GM23338 (cell line): ENCODE measurements around the gene CLC. TPM values are rescaled to one million over a fixed set of nuclear protein-coding genes. Genes with fewer than 3 reads are reported as not detected.

Experiments used
- ATAC-seq: fragments of 200-7000 bp; cut with Tn5 transposase; 3 replicates; pipeline ENCODE4 v1.9.1; 2020
- DNase-seq: peaks from one replicate; pipeline ENCODE4 v3.0.0-alpha.2; 2015; ENCODE audit warnings: low spot score
- H2AFZ ChIP-seq: fragments of 200-600 bp; sonication (generic); 2 replicates; pipeline ENCODE4 v1.8.0; 2016; ENCODE audit warnings: antibody characterized with exemption, mild to moderate bottlenecking, moderate library complexity
- H3F3A ChIP-seq: fragments of 200-600 bp; sonication (generic); replicated peaks from 2 replicates; pipeline ENCODE4 v1.8.0; 2017; ENCODE audit warnings: antibody characterized with exemption, mixed run types, low read depth
- H3K27ac ChIP-seq: fragments of 200-600 bp; sonication (generic); 2 replicates; pipeline ENCODE4 v1.6.1; 2016; ENCODE audit warnings: low read depth
- H3K27me3 ChIP-seq: fragments of 200-600 bp; sonication (generic); 2 replicates; pipeline ENCODE4 v1.8.0; 2016; ENCODE audit warnings: mild to moderate bottlenecking, mixed run types, moderate library complexity; ENCODE audit not compliant: insufficient read depth
- H3K36me3 ChIP-seq: fragments of 200-600 bp; sonication (generic); 2 replicates; pipeline ENCODE4 v1.8.0; 2016; ENCODE audit warnings: mild to moderate bottlenecking; ENCODE audit not compliant: insufficient read depth
- H3K4me1 ChIP-seq: fragments of 200-600 bp; sonication (generic); 2 replicates; pipeline ENCODE4 v1.8.0; 2016; ENCODE audit warnings: mild to moderate bottlenecking, moderate library complexity; ENCODE audit not compliant: insufficient read depth
- H3K4me2 ChIP-seq: fragments of 200-600 bp; sonication (generic); 2 replicates; pipeline ENCODE4 v1.7.1; 2017; ENCODE audit warnings: mixed run types
- H3K4me3 ChIP-seq: fragments of 200-600 bp; sonication (generic); 2 replicates; pipeline ENCODE4 v1.6.1; 2016; ENCODE audit warnings: mixed run types
- H3K79me2 ChIP-seq: fragments of 200-600 bp; sonication (generic); replicated peaks from 2 replicates; pipeline ENCODE4 v1.8.0; 2017; ENCODE audit warnings: mild to moderate bottlenecking; ENCODE audit not compliant: insufficient read depth
- H3K9me2 ChIP-seq: fragments of 200-600 bp; sonication (generic); 2 replicates; pipeline ENCODE4 v1.8.0; 2017; ENCODE audit not compliant: insufficient read depth
- H4K20me1 ChIP-seq: fragments of 200-600 bp; sonication (generic); replicated peaks from 2 replicates; pipeline ENCODE4 v1.8.0; 2017; ENCODE audit warnings: mild to moderate bottlenecking; ENCODE audit not compliant: insufficient read depth
- H3K27ac Mint-ChIP-seq: 2 replicates; pipeline ENCODE4 v1.8.0; 2020; ENCODE audit warnings: inconsistent platforms, mild to moderate bottlenecking, moderate library complexity, mixed read lengths
- H3K27me3 Mint-ChIP-seq: 3 replicates; pipeline ENCODE4 v1.8.0; 2022; ENCODE audit warnings: low read depth, mild to moderate bottlenecking, moderate library complexity, mixed read lengths, inconsistent platforms; ENCODE audit not compliant: insufficient read depth, poor library complexity
- H3K36me3 Mint-ChIP-seq: 3 replicates; pipeline ENCODE4 v1.8.0; 2021; ENCODE audit warnings: low read depth, mild to moderate bottlenecking, inconsistent platforms, moderate library complexity, mixed read lengths
- H3K4me1 Mint-ChIP-seq: 3 replicates; pipeline ENCODE4 v1.8.0; 2020; ENCODE audit warnings: mild to moderate bottlenecking, inconsistent platforms, mixed read lengths
- H3K4me3 Mint-ChIP-seq: 3 replicates; pipeline ENCODE4 v1.8.0; 2021; ENCODE audit warnings: moderate library complexity, mild to moderate bottlenecking, inconsistent platforms, mixed read lengths
- H3K9me3 Mint-ChIP-seq: 3 replicates; pipeline ENCODE4 v1.8.0; 2020; ENCODE audit warnings: moderate library complexity, mild to moderate bottlenecking, inconsistent platforms, mixed read lengths
- CREB1 ChIP-seq: fragments of 250-450 bp; sonication (Bioruptor Pico); IDR thresholded peaks from 2 replicates; pipeline ENCODE4 v1.5.0; 2020; ENCODE audit warnings: low read depth, mild to moderate bottlenecking, moderate library complexity
- ETS1 ChIP-seq: IDR thresholded peaks from 2 replicates; pipeline ENCODE4 v1.6.1; 2016; ENCODE audit warnings: antibody characterized with exemption
- EZH2 ChIP-seq: fragments of 200-600 bp; sonication (generic); IDR thresholded peaks from one replicate; pipeline ENCODE4 v1.8.0; 2017; ENCODE audit warnings: antibody characterized with exemption, mild to moderate bottlenecking, low read depth; ENCODE audit not compliant: unreplicated experiment
- EZH2phosphoT487 ChIP-seq: fragments of 200-600 bp; sonication (generic); IDR thresholded peaks from one replicate; pipeline ENCODE4 v1.8.1; 2018; ENCODE audit warnings: antibody characterized with exemption; ENCODE audit not compliant: unreplicated experiment
- JUNB ChIP-seq: IDR thresholded peaks from one replicate; pipeline ENCODE4 v1.6.1; 2016; ENCODE audit warnings: antibody characterized with exemption; ENCODE audit not compliant: unreplicated experiment
- POLR2AphosphoS5 ChIP-seq: IDR thresholded peaks from 2 replicates; pipeline ENCODE4 v1.6.1; 2016; ENCODE audit warnings: antibody characterized with exemption, low read depth
- STAT1 ChIP-seq: IDR thresholded peaks from one replicate; pipeline ENCODE4 v1.6.1; 2016; ENCODE audit warnings: antibody characterized with exemption; ENCODE audit not compliant: unreplicated experiment
- ZNF114 ChIP-seq: fragments of 250-450 bp; sonication (Bioruptor Pico); IDR thresholded peaks from 2 replicates; pipeline ENCODE4 v1.5.0; 2020; ENCODE audit warnings: mild to moderate bottlenecking, moderate library complexity
- ZNF331 ChIP-seq: fragments of 250-450 bp; sonication (Bioruptor Pico); IDR thresholded peaks from 2 replicates; pipeline ENCODE4 v1.5.0; 2020; ENCODE audit warnings: low read depth, mild to moderate bottlenecking, moderate library complexity
- polyA plus RNA-seq: library from polyadenylated mRNA; unstranded; fragments of >200 nt; fragmentation: Nextera tagmentation; extraction: Ambion mirVana; gene quantifications from 2 replicates; pipeline ENCODE4 v1.2.1, GENCODE V29; 2016
- total RNA-seq: library from RNA; depleted of rRNA; stranded (reverse); fragments of >200 nt; shearing (Covaris generic); gene quantifications from 2 replicates; pipeline ENCODE4 v1.2.3, GENCODE V29; 2014
- TF ChIP-seq, protein P1 (sequence below), 2 experiments: fragments of 200-600 bp in 1 of 2; sonication (generic) in 1 of 2; conservative IDR thresholded peaks; 2 replicates each; pipeline versions ENCODE4 v1.5.1 to v1.6.1; 2016 to 2017; ENCODE audit warnings: antibody characterized with exemption in 2 of 2, low read depth in 2 of 2, mild to moderate bottlenecking in 2 of 2, moderate library complexity in 1 of 2
- TF ChIP-seq, protein P2 (sequence below): IDR thresholded peaks from one replicate; pipeline ENCODE4 v1.6.1; 2018; ENCODE audit warnings: antibody characterized with exemption; ENCODE audit not compliant: unreplicated experiment

Gene CLC
- total and polyA plus RNA-seq, 2 experiments from 2014 or later = not detected

DNA sequence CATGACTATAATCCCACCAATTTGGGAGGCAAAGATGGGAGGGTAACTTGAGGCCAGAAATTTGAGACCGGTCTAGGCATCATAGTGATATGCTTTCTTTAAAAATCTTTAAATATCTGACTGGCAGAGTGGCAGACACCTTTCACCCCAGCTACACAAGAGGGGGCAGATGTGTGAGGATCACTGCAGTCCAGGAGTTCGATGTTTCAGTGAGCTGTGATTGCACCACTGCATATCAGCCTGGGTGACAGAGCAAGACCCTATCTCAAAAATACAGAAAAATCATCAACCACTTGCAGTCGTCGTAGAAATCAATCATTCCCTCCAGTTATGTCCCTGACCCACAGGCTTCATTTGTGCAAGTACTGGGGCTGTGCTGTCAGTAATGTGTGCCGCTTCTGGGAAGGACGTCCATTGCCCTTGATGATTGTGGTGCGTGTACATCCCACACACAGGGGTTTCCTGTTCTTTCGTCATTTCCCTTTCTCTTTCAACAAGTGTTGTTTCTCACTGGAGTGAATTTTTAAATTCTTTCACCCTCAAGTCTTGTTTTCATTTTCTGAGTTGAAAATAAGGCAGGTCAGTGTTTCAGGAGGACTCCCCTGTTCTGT is 32.1 kb downstream of the CLC start:
- TF ChIP-seq EZH2phosphoT487 (no peak), ZNF331 (CRISPR knock-in tag) (no peak), STAT1 (no peak)
- Mint-ChIP-seq H3K4me3 (no peak overlapping the region), H3K27ac (no peak overlapping the region), H3K27me3 (no peaks in the 10 kb centered on the region), H3K9me3 (no peaks in the 10 kb centered on the region), H3K4me1 (no peaks in the 10 kb centered on the region), H3K36me3 (no peaks in the 10 kb centered on the region)
- Histone ChIP-seq H3F3A (no peaks in the 10 kb centered on the region), H3K9me2 (no peaks in the 10 kb centered on the region), H3K4me3 (no peak overlapping the region), H3K4me1 (no peaks in the 10 kb centered on the region), H3K79me2 (no peaks in the 10 kb centered on the region), H2AFZ (no peak overlapping the region), H3K4me2 (no peak overlapping the region), H3K36me3 (no peaks in the 10 kb centered on the region), H3K27ac (no peak overlapping the region), H4K20me1 (no peaks in the 10 kb centered on the region), H3K27me3 (no peaks in the 10 kb centered on the region)
- ATAC-seq = no peak
- no peak for DNase-seq

DNA sequence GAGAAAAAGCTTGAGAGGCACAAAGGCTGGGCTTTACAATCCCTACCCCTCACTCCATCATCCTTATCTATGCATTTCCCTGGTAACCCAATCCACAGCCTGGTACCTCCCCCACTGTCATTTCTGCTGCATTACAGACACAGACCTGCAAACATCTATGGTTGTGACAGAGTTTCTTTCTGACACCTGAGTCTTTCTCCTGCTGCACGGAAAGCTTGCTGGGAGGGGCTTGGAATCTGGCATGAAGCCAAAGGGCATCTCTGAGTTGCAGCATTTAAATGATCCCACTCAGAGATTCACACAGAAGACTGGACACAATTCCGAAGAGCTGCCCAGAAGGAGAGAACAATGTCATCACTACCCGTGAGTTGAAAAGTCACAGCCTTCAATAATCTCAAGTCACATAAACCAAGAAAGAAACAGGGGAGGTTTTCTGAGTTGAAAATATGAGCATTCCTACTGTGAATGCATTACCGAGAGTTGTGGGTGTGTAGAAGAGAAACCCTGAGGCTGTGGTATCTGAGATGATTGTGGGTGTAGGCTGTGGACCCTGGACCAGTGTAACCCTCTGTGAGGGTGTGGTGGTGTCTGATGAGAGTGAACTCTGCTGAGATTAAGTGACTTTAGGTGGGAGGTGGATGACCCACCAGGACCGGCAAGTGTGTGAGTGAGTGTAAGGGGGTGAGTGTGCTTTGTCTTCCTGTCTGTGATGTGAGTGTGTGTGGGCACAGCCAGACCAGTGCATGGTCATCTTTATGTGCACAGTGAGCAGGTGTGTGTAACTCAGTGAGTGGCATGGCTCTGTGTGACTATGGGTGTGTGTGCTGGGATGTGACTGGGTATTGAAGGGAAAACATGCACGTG is 33.4 kb downstream of the CLC start, which contains the start of gene LGALS14:
Gene LGALS14, plus strand, starts transcription at position 301 of the 864 bp plus-strand sequence. Its CDS starts 48 bp downstream, at position 349.
- Mint-ChIP-seq H3K27me3 (no peaks in the 10 kb centered on the region), H3K27ac (no peak within 1 kb of the TSS), H3K4me1 (no peaks in the 10 kb centered on the region), H3K4me3 (no peak within 1 kb of the TSS), H3K9me3 (no peaks in the 10 kb centered on the region), H3K36me3 (no peaks in the 10 kb centered on the region)
- no peak within 1 kb of the TSS for H2AFZ ChIP-seq
- H3K27me3 ChIP-seq = no peaks in the 10 kb centered on the region
- no peaks in the 10 kb centered on the region for H3K79me2 ChIP-seq
- no peak within 1 kb of the TSS for H3K27ac ChIP-seq
- DNase-seq (no peak), ATAC-seq (no peak)
- H3K9me2 ChIP-seq = no peaks in the 10 kb centered on the region
- no peaks in the 10 kb centered on the region for H3F3A ChIP-seq
- TF ChIP-seq CREB1 (CRISPR knock-in tag) = no peak
- no peak for TF ChIP-seq JUNB
- no peak for TF ChIP-seq EZH2phosphoT487
- no peak for TF ChIP-seq ZNF331 (CRISPR knock-in tag)
- no peak for TF ChIP-seq ETS1
- no peak for TF ChIP-seq STAT1
- no peak for TF ChIP-seq ZNF114 (CRISPR knock-in tag)
- no peak for TF ChIP-seq POLR2AphosphoS5
- no peak for TF ChIP-seq EZH2
- TF ChIP-seq, protein P1, sequence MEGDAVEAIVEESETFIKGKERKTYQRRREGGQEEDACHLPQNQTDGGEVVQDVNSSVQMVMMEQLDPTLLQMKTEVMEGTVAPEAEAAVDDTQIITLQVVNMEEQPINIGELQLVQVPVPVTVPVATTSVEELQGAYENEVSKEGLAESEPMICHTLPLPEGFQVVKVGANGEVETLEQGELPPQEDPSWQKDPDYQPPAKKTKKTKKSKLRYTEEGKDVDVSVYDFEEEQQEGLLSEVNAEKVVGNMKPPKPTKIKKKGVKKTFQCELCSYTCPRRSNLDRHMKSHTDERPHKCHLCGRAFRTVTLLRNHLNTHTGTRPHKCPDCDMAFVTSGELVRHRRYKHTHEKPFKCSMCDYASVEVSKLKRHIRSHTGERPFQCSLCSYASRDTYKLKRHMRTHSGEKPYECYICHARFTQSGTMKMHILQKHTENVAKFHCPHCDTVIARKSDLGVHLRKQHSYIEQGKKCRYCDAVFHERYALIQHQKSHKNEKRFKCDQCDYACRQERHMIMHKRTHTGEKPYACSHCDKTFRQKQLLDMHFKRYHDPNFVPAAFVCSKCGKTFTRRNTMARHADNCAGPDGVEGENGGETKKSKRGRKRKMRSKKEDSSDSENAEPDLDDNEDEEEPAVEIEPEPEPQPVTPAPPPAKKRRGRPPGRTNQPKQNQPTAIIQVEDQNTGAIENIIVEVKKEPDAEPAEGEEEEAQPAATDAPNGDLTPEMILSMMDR (conservative IDR thresholded peaks at IDR 0.05; ENCODE audit: low read depth in 2 of 2) = no peak
- TF ChIP-seq, protein P2, sequence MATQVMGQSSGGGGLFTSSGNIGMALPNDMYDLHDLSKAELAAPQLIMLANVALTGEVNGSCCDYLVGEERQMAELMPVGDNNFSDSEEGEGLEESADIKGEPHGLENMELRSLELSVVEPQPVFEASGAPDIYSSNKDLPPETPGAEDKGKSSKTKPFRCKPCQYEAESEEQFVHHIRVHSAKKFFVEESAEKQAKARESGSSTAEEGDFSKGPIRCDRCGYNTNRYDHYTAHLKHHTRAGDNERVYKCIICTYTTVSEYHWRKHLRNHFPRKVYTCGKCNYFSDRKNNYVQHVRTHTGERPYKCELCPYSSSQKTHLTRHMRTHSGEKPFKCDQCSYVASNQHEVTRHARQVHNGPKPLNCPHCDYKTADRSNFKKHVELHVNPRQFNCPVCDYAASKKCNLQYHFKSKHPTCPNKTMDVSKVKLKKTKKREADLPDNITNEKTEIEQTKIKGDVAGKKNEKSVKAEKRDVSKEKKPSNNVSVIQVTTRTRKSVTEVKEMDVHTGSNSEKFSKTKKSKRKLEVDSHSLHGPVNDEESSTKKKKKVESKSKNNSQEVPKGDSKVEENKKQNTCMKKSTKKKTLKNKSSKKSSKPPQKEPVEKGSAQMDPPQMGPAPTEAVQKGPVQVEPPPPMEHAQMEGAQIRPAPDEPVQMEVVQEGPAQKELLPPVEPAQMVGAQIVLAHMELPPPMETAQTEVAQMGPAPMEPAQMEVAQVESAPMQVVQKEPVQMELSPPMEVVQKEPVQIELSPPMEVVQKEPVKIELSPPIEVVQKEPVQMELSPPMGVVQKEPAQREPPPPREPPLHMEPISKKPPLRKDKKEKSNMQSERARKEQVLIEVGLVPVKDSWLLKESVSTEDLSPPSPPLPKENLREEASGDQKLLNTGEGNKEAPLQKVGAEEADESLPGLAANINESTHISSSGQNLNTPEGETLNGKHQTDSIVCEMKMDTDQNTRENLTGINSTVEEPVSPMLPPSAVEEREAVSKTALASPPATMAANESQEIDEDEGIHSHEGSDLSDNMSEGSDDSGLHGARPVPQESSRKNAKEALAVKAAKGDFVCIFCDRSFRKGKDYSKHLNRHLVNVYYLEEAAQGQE = no peak
- no peaks in the 10 kb centered on the region for H4K20me1 ChIP-seq
- no peak within 1 kb of the TSS for H3K4me3 ChIP-seq
- H3K4me2 ChIP-seq = no peak within 1 kb of the TSS
- H3K4me1 ChIP-seq = no peaks in the 10 kb centered on the region
- no peaks in the 10 kb centered on the region for H3K36me3 ChIP-seq
